ENCODE results near the gene ANAPC1. TPM values are rescaled to one million over a fixed set of nuclear protein-coding genes. Genes with fewer than 3 reads are reported as not detected.
"Not testable (repeated sequence)": the region's sequence is repeated elsewhere in the genome, so short reads cannot be mapped to it uniquely, and the experiment has no call there.

The ANAPC1 gene
- total and polyA plus RNA-seq, 7 donors, result 6.5 to 42.4 (median 23.4) TPM

- DNase-seq; H3K4me1 ChIP-seq; H3K4me3 ChIP-seq; intact Hi-C loops (cut with DNase I); H3K9me3 ChIP-seq; H3K27me3 ChIP-seq; H3K27ac ChIP-seq: not testable (repeated sequence)
- peaks cover 0 to 44% (median 0%) of the 10 kb centered on the region in 4 donors for H3K36me3 ChIP-seq
- 73 to 100% methylated on average over 1 of the region's 1 CpG for WGBS, 2 donors
Measured at GRCh38 chr2:111830479-111830878, 53.5 kb downstream of the ANAPC1 start.

DNA sequence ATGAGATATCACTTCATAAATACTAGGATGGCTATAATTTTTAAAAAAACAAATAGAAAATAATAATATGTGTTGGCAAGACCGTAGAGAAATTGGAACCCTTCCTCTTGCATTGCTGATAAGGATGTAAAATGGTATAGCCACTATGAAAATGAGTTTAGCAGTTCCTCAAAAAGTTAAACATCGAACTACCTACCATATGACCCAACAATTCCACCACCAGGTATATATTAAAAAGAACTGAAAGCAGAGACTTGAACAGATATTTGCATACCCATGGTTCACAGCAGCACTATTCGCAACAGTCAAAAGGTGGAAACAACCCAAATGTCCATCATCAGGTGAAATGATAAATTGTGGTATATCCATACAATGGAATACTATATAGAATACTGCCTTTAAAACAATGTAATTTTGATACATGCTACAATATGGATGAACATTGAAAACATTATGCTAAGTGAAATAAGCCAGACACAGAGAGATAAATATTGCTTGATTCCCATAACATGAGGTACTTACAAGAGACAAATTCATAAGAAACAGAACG is 55.7 kb downstream of the ANAPC1 start:
- DNase-seq; H3K4me1 ChIP-seq; H3K4me3 ChIP-seq; H3K9me3 ChIP-seq; H3K27me3 ChIP-seq; intact Hi-C loops (cut with DNase I); H3K27ac ChIP-seq: not testable (repeated sequence)
- H3K36me3 ChIP-seq, result peaks cover 0 to 43% (median 3%) of the 10 kb centered on the region in 4 donors
- WGBS, 2 donors, result 73 to 86% methylated on average over 4 of the region's 4 CpGs

DNA sequence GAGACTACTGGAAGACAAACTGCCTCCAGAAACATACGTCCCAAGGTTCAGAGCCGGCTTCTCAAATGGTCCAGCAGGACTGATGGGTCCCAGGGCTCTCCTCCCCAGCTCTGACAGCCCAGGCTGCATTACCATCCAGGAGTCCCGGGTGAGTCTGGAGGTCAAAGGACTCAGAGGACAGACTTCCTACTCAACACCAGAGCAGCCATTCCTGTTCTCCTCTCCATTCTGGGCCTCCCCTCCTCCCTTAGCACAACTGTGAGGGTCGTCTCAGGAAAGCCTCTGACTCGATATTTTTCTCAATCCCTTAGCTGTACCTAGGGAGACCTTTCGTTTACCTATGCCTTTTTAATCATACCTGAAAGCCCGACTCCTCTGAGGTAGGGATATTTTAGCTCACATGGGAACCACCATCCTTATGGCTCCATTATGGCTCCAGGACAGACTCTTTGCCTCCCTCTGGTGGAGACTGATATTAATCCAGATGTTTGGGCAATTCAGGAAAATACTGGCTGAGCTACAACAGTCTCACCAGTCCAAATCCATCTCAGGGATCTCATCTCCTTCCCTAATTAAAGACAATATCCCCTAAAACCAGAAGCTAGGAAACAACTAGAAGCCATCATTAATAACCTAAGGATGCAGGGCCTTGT is 70.9 kb downstream of the ANAPC1 start:
- H3K27me3 ChIP-seq; DNase-seq; H3K27ac ChIP-seq; intact Hi-C loops (cut with DNase I); H3K4me3 ChIP-seq; H3K9me3 ChIP-seq; H3K4me1 ChIP-seq; H3K36me3 ChIP-seq: not testable (repeated sequence)
- WGBS, 2 donors, result 59 to 91% methylated on average over 1 to 4 of the region's 7 CpGs

- H3K27ac ChIP-seq; H3K9me3 ChIP-seq; H3K36me3 ChIP-seq; H3K4me3 ChIP-seq; intact Hi-C loops (cut with DNase I); H3K4me1 ChIP-seq; H3K27me3 ChIP-seq; DNase-seq: not testable (repeated sequence)
- WGBS, 2 donors, result 75 to 92% methylated on average over 1 of the region's 1 CpG
Measured at GRCh38 chr2:111790633-111791032, 93.4 kb downstream of the ANAPC1 start.

DNA sequence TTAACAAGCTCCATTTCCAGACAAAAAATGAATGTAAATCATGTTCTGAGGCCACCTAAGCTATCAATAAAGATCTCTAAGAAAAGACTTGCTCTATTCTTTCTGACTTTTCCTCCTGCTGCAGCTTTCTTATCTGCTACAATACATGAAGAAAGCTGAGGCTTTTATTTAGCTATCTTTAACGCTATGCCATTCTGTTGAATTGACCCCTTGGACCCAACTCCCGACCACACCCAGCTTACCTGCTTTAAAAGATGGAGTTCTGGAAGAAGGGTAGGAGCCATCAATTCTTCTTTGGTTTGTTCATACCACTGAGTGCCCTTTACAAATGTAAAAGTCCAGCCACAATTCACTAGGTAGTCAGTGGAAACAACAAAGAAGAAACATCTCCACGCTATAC is 99.9 kb downstream of the ANAPC1 start:
- H3K27ac ChIP-seq; H3K4me3 ChIP-seq; H3K27me3 ChIP-seq; intact Hi-C loops (cut with DNase I); DNase-seq; H3K4me1 ChIP-seq; H3K9me3 ChIP-seq; H3K36me3 ChIP-seq: not testable (repeated sequence)
- 53 to 85% methylated on average over 3 of the region's 3 CpGs for WGBS, 2 donors

GRCh38 chr2:111782195-111782594 is 101.8 kb downstream of the ANAPC1 start:
- DNase-seq; H3K36me3 ChIP-seq; H3K4me3 ChIP-seq; H3K9me3 ChIP-seq; H3K27me3 ChIP-seq; H3K4me1 ChIP-seq; intact Hi-C loops (cut with DNase I); H3K27ac ChIP-seq: not testable (repeated sequence)
- WGBS, 2 donors, result 31 to 73% methylated on average over 6 of the region's 6 CpGs

DNA sequence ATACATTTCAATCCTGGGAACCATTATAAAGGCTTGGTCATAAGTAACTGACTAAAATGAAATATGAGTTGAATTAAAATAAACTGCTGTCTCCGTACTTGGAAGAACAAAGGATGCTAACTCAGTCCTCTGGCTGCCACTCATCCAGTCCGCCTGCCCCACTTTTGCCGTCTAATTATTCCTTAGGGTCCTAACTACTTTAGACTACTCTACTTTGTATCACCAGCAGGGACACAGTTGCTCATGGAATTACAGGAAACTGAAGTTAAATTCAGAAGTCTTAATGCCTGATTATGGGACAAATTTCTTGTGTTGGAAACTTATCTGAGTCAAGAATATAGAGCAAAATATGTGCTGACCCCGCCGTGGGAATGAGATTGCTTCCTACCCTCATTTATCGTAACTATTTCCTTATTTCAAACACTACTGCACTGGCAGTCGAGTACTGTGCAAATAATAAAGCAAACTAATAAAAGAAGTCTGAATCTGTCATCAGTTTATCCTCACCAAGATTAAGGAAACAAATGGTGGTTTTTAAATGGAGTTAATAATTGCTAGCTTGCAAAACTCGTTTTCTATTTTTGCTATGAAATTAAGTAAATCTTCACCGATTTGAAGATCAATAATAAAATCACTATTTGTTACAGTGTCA is 102.4 kb downstream of the ANAPC1 start:
- H3K27ac ChIP-seq; DNase-seq; H3K4me3 ChIP-seq; H3K4me1 ChIP-seq; H3K36me3 ChIP-seq; H3K27me3 ChIP-seq; intact Hi-C loops (cut with DNase I); H3K9me3 ChIP-seq: not testable (repeated sequence)
- 40 to 71% methylated on average over 8 of the region's 9 CpGs for WGBS, 2 donors

GRCh38 chr2:111777155-111777554 is 106.8 kb downstream of the ANAPC1 start:
- intact Hi-C loops (cut with DNase I); H3K27me3 ChIP-seq; H3K9me3 ChIP-seq; H3K4me3 ChIP-seq; H3K4me1 ChIP-seq; DNase-seq; H3K36me3 ChIP-seq; H3K27ac ChIP-seq: not testable (repeated sequence)
- WGBS, 2 donors, result 87 to 96% methylated on average over 4 of the region's 4 CpGs

DNA sequence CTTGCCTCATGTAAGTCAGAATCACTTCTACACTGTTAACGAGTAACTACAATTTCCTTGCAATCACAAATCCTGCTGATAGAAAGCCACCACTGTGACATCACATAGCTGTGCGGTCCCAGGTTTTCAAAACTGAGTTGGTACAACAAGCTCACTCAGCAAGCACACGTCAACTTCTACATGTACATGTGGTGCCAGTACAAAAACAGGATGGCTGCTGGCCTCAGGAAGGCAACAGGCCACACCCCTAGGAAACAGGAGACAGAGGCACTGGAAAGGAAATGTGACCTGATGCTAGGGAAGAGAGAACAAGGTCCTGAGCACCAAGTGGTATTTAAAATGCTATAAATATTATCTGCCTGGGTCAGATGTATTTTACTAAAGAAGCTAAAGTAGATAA is 107.7 kb downstream of the ANAPC1 start:
- H3K4me1 ChIP-seq; intact Hi-C loops (cut with DNase I); H3K27me3 ChIP-seq; H3K36me3 ChIP-seq; DNase-seq; H3K9me3 ChIP-seq; H3K4me3 ChIP-seq; H3K27ac ChIP-seq: not testable (repeated sequence)
- WGBS, 2 donors, result 87 to 100% methylated on average over 1 of the region's 3 CpGs

DNA sequence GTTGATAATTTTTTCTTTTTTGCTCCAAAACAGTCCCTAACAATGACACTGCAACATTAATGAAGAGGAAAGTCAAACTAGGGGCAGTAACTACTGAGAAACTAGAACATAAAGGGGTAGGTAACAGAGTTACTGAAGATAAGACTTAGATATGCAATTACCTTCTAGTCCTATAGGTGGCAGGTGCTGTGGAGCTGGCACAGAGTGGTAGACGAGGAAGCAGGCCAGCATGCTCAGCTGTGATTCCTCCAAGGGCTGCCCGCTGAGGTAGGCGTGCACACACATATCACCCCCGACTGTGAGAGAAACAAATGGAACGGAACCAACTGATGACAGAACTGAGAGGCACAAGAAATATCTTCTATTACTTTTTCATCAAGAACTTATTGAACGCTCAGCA is 111.8 kb downstream of the ANAPC1 start:
- DNase-seq; H3K9me3 ChIP-seq; H3K4me3 ChIP-seq; H3K4me1 ChIP-seq; H3K27ac ChIP-seq; H3K36me3 ChIP-seq; intact Hi-C loops (cut with DNase I); H3K27me3 ChIP-seq: not testable (repeated sequence)
- 17 to 50% methylated on average over 1 of the region's 6 CpGs for WGBS, 2 donors

DNA sequence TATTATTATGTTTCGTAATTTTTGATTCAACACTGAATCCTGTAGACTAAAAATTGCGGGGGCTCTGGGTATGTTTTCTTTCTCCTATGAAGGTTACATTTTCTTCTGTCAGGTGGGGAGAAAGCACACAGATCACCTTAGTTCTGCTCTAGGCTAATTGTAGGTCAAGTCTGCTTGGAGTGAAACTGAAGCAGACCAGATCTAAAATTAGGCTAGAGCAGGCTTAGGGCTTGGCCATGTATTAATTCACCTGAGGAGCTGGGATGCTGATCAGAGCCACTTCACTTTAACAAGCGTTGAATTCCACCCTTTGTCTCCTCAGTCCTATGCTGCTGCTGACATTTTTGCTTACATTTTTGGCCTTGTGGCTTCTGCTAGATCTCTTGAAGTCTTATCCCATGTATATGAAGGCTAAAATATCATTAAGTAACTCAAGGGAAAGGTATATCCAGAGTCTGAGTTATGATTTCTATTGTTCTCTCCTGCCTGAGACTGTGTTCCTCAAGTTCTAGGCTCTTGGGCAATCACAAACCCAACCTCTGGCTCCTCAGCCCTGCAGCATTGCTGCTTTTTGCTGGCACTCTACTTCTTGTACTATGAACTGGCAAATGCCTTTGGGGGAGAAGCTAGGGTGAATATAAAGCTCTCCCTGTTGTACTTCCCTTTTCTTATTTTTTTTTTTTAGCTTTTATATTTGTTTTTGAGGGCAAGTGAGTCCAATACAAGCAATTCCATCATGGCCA is 112.9 kb downstream of the ANAPC1 start:
- DNase-seq; intact Hi-C loops (cut with DNase I); H3K9me3 ChIP-seq; H3K4me1 ChIP-seq; H3K27ac ChIP-seq; H3K27me3 ChIP-seq; H3K36me3 ChIP-seq; H3K4me3 ChIP-seq: not testable (repeated sequence)
- 78 to 87% methylated on average over 2 of the region's 3 CpGs for WGBS, 2 donors

GRCh38 chr2:111768266-111769190 is 115.5 kb downstream of the ANAPC1 start:
- H3K36me3 ChIP-seq; H3K27ac ChIP-seq; H3K9me3 ChIP-seq; H3K4me1 ChIP-seq; H3K4me3 ChIP-seq; DNase-seq; H3K27me3 ChIP-seq; intact Hi-C loops (cut with DNase I): not testable (repeated sequence)
- WGBS, 2 donors, result 97% methylated on average over 6 to 7 of the region's 8 CpGs
